OCI-LY3 (cell line): Measurements from ENCODE around the gene MFSD11.

ENCODE experiments used
- EZH2phosphoT487 ChIP-seq: fragments of 200-600 bp; shearing (Covaris generic); IDR thresholded peaks from 2 replicates; pipeline ENCODE4 v1.6.1; 2018; ENCODE audit warnings: antibody characterized with exemption, mixed run types, low read depth
- TF ChIP-seq, protein P1 (sequence below): fragments of 200-600, 300-600 bp; sonication (generic); IDR thresholded peaks from 2 replicates; pipeline ENCODE4 v1.5.1; 2014; ENCODE audit warnings: antibody characterized with exemption, low read length, low read depth

DNA sequence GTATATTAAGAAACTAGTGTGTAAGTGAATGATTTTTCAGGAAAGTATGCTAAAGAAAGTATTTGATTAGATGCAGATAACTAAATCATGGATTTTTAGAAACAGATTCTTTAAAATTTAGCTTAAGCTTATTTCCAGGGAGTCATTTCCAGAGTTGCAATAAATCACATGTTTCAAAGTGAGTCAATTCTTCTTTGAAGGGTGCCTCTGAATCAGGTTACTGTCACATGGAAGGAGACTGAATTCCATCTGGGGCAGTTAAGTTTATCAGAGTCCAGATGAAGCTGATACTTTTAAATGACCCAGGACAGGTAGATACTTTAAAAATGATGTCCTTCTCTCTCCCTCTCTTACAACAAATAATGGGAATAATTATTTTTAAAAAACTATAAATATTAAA is 5.0 kb downstream of the MFSD11 start:
- TF ChIP-seq, protein P1, sequence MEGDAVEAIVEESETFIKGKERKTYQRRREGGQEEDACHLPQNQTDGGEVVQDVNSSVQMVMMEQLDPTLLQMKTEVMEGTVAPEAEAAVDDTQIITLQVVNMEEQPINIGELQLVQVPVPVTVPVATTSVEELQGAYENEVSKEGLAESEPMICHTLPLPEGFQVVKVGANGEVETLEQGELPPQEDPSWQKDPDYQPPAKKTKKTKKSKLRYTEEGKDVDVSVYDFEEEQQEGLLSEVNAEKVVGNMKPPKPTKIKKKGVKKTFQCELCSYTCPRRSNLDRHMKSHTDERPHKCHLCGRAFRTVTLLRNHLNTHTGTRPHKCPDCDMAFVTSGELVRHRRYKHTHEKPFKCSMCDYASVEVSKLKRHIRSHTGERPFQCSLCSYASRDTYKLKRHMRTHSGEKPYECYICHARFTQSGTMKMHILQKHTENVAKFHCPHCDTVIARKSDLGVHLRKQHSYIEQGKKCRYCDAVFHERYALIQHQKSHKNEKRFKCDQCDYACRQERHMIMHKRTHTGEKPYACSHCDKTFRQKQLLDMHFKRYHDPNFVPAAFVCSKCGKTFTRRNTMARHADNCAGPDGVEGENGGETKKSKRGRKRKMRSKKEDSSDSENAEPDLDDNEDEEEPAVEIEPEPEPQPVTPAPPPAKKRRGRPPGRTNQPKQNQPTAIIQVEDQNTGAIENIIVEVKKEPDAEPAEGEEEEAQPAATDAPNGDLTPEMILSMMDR: no peak
- no peak for TF ChIP-seq EZH2phosphoT487
